ENCODE measurements around the gene MKNK2.

Gene MKNK2

GRCh38 chr19:2080336-2080988 is 29.4 kb upstream of the MKNK2 start:
- no peak for DNase-seq (ENCODE audit: insufficient read length, low spot score)
- FAIRE-seq = no peak

GRCh38 chr19:2079865-2080301 is 28.8 kb upstream of the MKNK2 start:
- DNase-seq (ENCODE audit: insufficient read length, low spot score) (no peak), FAIRE-seq (no peak)

GRCh38 chr19:2079076-2079864 is 28.2 kb upstream of the MKNK2 start:
- FAIRE-seq = no peak
- DNase-seq (ENCODE audit: insufficient read length, low spot score) = no peak

- DNase-seq (ENCODE audit: insufficient read length, low spot score) = no peak
- no peak for FAIRE-seq
Measured at GRCh38 chr19:2077833-2078619, 27.0 kb upstream of the MKNK2 start.

GRCh38 chr19:2077398-2077797 is 26.4 kb upstream of the MKNK2 start:
- no peak for DNase-seq (ENCODE audit: insufficient read length, low spot score)
- no peak for FAIRE-seq

- no peak for DNase-seq (ENCODE audit: insufficient read length, low spot score)
- no peak for FAIRE-seq
Measured at GRCh38 chr19:2076526-2076944, 25.5 kb upstream of the MKNK2 start.

- no peak for FAIRE-seq
- no peak for DNase-seq (ENCODE audit: insufficient read length, low spot score)
Measured at GRCh38 chr19:2072757-2073551, 21.9 kb upstream of the MKNK2 start.

- no peak for FAIRE-seq
- no peak for DNase-seq (ENCODE audit: insufficient read length, low spot score)
Measured at GRCh38 chr19:2070986-2071673, 20.1 kb upstream of the MKNK2 start.

- FAIRE-seq = no peak
- no peak for DNase-seq (ENCODE audit: insufficient read length, low spot score)
Measured at GRCh38 chr19:2070436-2070827, 19.4 kb upstream of the MKNK2 start.

GRCh38 chr19:2064788-2065524 is 13.9 kb upstream of the MKNK2 start:
- FAIRE-seq = no peak
- no peak for DNase-seq (ENCODE audit: insufficient read length, low spot score)

GRCh38 chr19:2064395-2064787 is 13.3 kb upstream of the MKNK2 start:
- FAIRE-seq (no peak), DNase-seq (ENCODE audit: insufficient read length, low spot score) (no peak)

GRCh38 chr19:2063824-2064223 is 12.8 kb upstream of the MKNK2 start:
- no peak for FAIRE-seq
- no peak for DNase-seq (ENCODE audit: insufficient read length, low spot score)

- FAIRE-seq = no peak
- DNase-seq (ENCODE audit: insufficient read length, low spot score) = no peak
Measured at GRCh38 chr19:2062770-2063169, 11.7 kb upstream of the MKNK2 start.

GRCh38 chr19:2062389-2062729 is 11.3 kb upstream of the MKNK2 start:
- FAIRE-seq = no peak
- no peak for DNase-seq (ENCODE audit: insufficient read length, low spot score)

- DNase-seq (ENCODE audit: insufficient read length, low spot score) (peak; percentile 95), FAIRE-seq (peak; percentile 96)
Measured at GRCh38 chr19:2061495-2062388, 10.7 kb upstream of the MKNK2 start.

- DNase-seq (ENCODE audit: insufficient read length, low spot score) (no peak), FAIRE-seq (peak; percentile 54)
Measured at GRCh38 chr19:2060884-2061494, 9.9 kb upstream of the MKNK2 start.

GRCh38 chr19:2059422-2060201 is 8.6 kb upstream of the MKNK2 start:
- FAIRE-seq (no peak), DNase-seq (ENCODE audit: insufficient read length, low spot score) (no peak)

Measured in GM19239 (cell line).